Rectal smooth muscle tissue (tissue), 1 donor: ENCODE data around the gene RAD21L1.
A peak's percentile ranks its signal among the peaks of the same experiment; 100 is the strongest.

Experiments
- H3K27ac ChIP-seq: one replicate; pipeline ENCODE4 v1.7.0; 2013; ENCODE audit warnings: low read depth, low read length, inconsistent platforms
- H3K27me3 ChIP-seq: one replicate; pipeline ENCODE4 v1.7.0; 2013; ENCODE audit warnings: low read length; ENCODE audit not compliant: control insufficient read depth, insufficient read depth
- H3K36me3 ChIP-seq: one replicate; pipeline ENCODE4 v1.7.0; 2013; ENCODE audit warnings: low read length; ENCODE audit not compliant: control insufficient read depth, insufficient read depth
- H3K4me1 ChIP-seq: one replicate; pipeline ENCODE4 v1.7.0; 2013; ENCODE audit warnings: low read length; ENCODE audit not compliant: control insufficient read depth, insufficient read depth
- H3K4me3 ChIP-seq: one replicate; pipeline ENCODE4 v1.7.0; 2013; ENCODE audit warnings: low read length
- H3K9ac ChIP-seq: one replicate; pipeline ENCODE4 v1.7.0; 2013; ENCODE audit warnings: low read length

RAD21L1 gene

GRCh38 chr20:1225783-1226654, at the start of gene RAD21L1:
TSS of gene RAD21L1 (plus strand) at chr20:1226044. CDS start at chr20:1228454, 2,410 bp downstream.
- H3K4me1 ChIP-seq: no peaks in the 10 kb centered on the region
- peak within 1 kb of the TSS; percentile 76 for H3K4me3 ChIP-seq
- peaks cover 5% of the 10 kb centered on the region for H3K27me3 ChIP-seq
- no peak within 1 kb of the TSS for H3K9ac ChIP-seq
- no peaks in the 10 kb centered on the region for H3K36me3 ChIP-seq
- H3K27ac ChIP-seq: no peak within 1 kb of the TSS

DNA sequence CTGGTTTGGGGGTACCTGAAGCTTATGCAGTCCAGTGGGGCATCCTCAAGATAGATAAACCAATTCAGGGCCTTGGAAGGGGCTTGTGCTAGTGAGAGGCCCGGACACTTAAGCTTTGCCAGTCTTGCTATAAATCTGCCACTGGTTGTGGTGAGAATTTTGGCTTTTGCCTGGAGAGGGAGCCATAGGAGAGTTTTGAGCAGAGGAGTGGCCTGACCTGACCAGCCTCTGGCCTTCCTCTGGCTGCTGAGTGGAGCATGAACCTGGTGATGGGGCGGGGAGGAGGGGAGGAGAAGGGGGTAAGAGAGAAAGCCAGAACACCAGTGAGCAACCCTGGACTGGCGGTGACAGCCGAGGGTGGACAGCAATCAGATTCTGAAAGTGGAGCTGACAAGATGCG, 48.2 kb upstream of the RAD21L1 start:
- no peaks in the 10 kb centered on the region for H3K36me3 ChIP-seq
- H3K9ac ChIP-seq: no peak overlapping the region
- no peak overlapping the region for H3K27ac ChIP-seq
- no peaks in the 10 kb centered on the region for H3K4me1 ChIP-seq
- no peak overlapping the region for H3K4me3 ChIP-seq
- no peaks in the 10 kb centered on the region for H3K27me3 ChIP-seq

- Histone ChIP-seq H3K27me3 (no peaks in the 10 kb centered on the region), H3K4me1 (no peaks in the 10 kb centered on the region), H3K27ac (no peak overlapping the region), H3K4me3 (no peak overlapping the region), H3K9ac (no peak overlapping the region), H3K36me3 (no peaks in the 10 kb centered on the region)
Measured at GRCh38 chr20:1178103-1178502, 47.7 kb upstream of the RAD21L1 start.

DNA sequence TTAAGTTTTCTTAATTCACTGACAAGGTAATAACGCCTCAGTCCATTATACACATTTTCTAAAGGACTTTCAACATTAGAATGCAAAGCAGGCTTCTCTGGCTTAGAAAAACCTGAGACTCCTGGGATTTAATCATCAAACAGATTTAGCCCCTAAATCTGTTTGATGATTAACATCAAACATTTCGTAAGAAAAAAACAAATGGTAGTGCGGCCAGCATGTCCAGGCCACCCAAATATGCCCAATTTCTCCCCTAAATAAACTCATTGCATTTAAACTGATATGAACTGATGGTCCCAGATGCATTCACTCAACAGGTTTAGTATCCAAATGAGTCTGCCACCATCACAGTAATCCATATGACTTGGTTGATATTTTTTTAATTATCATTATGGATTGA, 47.2 kb upstream of the RAD21L1 start:
- Histone ChIP-seq H3K4me1 (no peaks in the 10 kb centered on the region), H3K4me3 (no peak overlapping the region), H3K9ac (no peak overlapping the region), H3K36me3 (no peaks in the 10 kb centered on the region), H3K27ac (no peak overlapping the region), H3K27me3 (no peaks in the 10 kb centered on the region)

- Histone ChIP-seq H3K27ac (no peak overlapping the region), H3K4me1 (no peaks in the 10 kb centered on the region), H3K9ac (no peak overlapping the region), H3K27me3 (no peaks in the 10 kb centered on the region), H3K4me3 (no peak overlapping the region), H3K36me3 (no peaks in the 10 kb centered on the region)
Measured at GRCh38 chr20:1180949-1181348, 44.9 kb upstream of the RAD21L1 start.

DNA sequence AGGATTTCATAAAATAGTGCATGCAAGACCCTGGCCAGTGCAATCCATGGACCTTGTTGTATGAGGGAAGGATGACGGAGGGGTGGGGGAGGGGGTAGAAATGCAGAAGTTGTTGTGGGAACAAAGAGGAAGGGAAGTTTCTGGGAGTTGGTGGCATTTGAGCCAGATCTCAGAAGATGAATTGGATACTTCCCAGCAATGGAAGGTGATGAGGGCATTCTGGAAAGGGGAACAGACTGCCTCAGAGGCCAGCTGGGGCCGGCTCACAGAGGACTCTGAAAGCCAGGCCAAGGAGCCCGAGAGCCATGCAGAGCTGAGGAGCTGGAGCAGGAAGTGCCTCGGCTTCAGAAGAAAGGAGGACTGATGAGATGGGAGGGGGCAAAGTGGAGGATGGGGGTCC, 43.7 kb upstream of the RAD21L1 start:
- Histone ChIP-seq H3K27me3 (no peaks in the 10 kb centered on the region), H3K4me1 (no peaks in the 10 kb centered on the region), H3K4me3 (no peak overlapping the region), H3K9ac (no peak overlapping the region), H3K36me3 (no peaks in the 10 kb centered on the region), H3K27ac (no peak overlapping the region)

DNA sequence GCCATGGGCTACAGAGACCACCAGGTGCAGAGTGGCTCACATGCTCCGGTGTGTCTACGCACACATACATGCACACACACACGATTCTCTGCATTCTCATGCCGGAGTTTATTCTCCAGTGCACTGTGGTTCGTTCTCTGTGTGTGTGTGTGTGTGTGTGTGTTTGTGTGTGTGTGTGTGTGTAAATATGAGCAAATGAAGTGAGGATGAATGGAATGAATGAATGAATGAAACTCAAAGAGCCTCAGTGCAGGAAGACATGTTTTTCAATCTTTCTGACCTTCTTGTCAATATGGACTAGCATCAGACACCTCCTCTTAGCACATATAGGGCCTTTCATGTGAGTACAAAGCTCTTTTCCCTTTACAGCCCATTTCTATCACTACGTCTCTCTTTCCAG, 42.7 kb upstream of the RAD21L1 start:
- no peaks in the 10 kb centered on the region for H3K27me3 ChIP-seq
- H3K9ac ChIP-seq: no peak overlapping the region
- no peak overlapping the region for H3K4me3 ChIP-seq
- H3K36me3 ChIP-seq: no peaks in the 10 kb centered on the region
- no peaks in the 10 kb centered on the region for H3K4me1 ChIP-seq
- no peak overlapping the region for H3K27ac ChIP-seq

DNA sequence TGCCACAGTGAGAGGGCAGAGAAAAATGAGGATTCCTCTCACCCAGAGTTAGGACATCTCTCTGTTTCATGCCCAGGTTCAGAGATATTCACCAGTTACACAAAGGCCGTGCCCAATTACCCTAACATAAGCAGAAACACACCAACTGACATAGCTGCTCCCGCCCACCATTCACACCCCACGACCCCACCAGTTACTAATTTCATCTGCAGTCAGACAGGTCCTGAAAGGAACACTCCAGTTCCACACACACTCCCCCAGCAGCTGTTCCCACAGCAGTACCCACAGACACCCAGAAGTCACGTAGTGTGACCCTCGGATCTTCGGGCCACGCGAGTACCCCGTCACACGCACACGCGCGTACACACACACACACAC, 41.6 kb upstream of the RAD21L1 start:
- Histone ChIP-seq H3K27me3 (no peaks in the 10 kb centered on the region), H3K4me1 (no peaks in the 10 kb centered on the region), H3K9ac (no peak overlapping the region), H3K4me3 (no peak overlapping the region), H3K36me3 (no peaks in the 10 kb centered on the region), H3K27ac (no peak overlapping the region)

- H3K9ac ChIP-seq: no peak within 1 kb of the TSS
Measured at GRCh38 chr20:1184638-1185315, 41.1 kb upstream of the RAD21L1 start, which contains the start of gene TMEM74B. TSS of gene TMEM74B (minus strand) at chr20:1184981. CDS start at chr20:1183801, 1,180 bp downstream.

GRCh38 chr20:1185316-1185741, 40.5 kb upstream of the RAD21L1 start:
- Histone ChIP-seq H3K4me1 (no peaks in the 10 kb centered on the region), H3K36me3 (no peaks in the 10 kb centered on the region), H3K4me3 (no peak overlapping the region), H3K27ac (no peak overlapping the region), H3K27me3 (no peaks in the 10 kb centered on the region), H3K9ac (no peak overlapping the region)

More at GRCh38 chr20:1184638-1185315, 41.1 kb upstream of the RAD21L1 start, which contains the start of gene TMEM74B:
- no peaks in the 10 kb centered on the region for H3K36me3 ChIP-seq
- no peaks in the 10 kb centered on the region for H3K27me3 ChIP-seq
- no peak within 1 kb of the TSS for H3K4me3 ChIP-seq
- H3K27ac ChIP-seq: no peak within 1 kb of the TSS
- H3K4me1 ChIP-seq: no peaks in the 10 kb centered on the region

DNA sequence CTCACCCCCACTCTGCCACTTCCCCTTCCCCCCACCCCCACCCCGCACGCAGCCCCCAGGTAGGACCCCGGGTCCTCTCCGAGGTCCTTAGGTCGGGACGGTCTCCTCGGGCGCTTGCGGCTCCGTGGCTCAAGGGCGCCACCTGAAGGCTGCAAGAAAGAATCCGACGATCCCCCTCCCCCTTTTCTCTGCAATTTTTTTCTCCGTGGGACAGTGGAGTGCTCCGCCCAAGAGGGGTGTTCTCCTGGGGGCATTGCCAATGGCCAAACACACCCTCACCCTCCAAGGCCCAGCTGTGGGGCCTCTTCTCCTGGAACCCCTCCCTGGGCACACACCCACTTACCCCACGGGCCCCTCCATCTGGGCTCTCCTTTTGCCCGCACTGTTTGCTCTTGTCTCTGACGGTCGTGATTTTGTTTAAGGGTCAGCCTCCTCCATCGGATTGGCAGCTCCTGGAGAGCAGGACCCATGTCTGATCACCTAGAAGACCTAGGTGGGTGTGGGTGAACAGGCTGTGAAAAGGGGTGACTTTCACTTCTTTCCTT, 40.0 kb upstream of the RAD21L1 start:
- H3K27ac ChIP-seq: no peak overlapping the region
- H3K4me3 ChIP-seq: no peak overlapping the region
- H3K9ac ChIP-seq: no peak overlapping the region
- H3K4me1 ChIP-seq: no peaks in the 10 kb centered on the region
- H3K27me3 ChIP-seq: no peaks in the 10 kb centered on the region
- H3K36me3 ChIP-seq: no peaks in the 10 kb centered on the region

DNA sequence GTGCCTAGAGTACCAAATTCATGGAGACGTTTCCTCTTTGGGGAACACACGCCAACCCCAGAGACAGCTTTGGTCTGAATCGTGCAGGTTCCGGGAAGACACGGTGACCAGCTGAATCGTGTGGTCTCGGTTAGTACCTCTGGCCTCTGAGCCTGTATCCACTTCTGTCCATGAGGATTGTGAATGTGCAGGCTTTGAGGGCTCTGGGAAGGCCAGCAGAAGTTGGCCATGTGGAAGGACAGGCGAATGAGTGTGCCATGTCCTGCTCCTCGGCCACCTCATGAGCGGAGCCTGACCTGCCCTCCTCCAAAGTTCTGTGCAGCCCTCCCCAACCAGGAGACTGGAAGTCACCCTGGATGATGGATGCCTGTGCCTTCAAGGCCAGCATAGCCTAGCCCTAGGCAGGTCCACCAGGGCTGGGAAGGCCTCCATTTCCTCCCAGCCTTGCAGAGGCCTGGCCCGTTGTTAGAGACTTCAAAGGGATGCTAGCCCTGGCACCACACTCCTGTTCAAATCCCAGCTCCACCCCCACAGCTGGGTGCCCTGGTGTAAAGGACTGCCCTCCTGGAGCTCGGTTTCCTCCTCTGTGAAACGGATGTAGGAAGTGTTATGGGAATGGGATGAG, 39.4 kb upstream of the RAD21L1 start:
- no peaks in the 10 kb centered on the region for H3K27me3 ChIP-seq
- H3K4me3 ChIP-seq: no peak overlapping the region
- H3K36me3 ChIP-seq: no peaks in the 10 kb centered on the region
- no peak overlapping the region for H3K9ac ChIP-seq
- H3K4me1 ChIP-seq: no peaks in the 10 kb centered on the region
- H3K27ac ChIP-seq: no peak overlapping the region
